T47D (cell line): ENCODE measurements around the gene KCNG3.
"Not testable (repeated sequence)": the region's sequence is repeated elsewhere in the genome, so short reads cannot be mapped to it uniquely, and the experiment has no call there.

Experiments
- DNase-seq, 2 experiments: peaks; one replicate each; pipeline versions ENCODE4 v3.0.0 to v3.0.0-alpha.2; 2011 to 2012; ENCODE audit warnings: low read depth in 1 of 2, low spot score in 1 of 2
- JUND ChIP-seq: IDR thresholded peaks from 2 replicates; pipeline ENCODE4 v1.6.1; 2012; ENCODE audit warnings: low read depth
- in situ Hi-C: cut with HindIII; loops from 2 replicates; pipeline ENCODE4 v1.10.0; 2016; ENCODE audit warnings: low sequenced_read_pairs, low pct_unique_long_range_greater_than_20kb

The KCNG3 gene

GRCh38 chr2:42408009-42408408, 85.8 kb downstream of the KCNG3 start:
- TF ChIP-seq JUND = no peak

DNA sequence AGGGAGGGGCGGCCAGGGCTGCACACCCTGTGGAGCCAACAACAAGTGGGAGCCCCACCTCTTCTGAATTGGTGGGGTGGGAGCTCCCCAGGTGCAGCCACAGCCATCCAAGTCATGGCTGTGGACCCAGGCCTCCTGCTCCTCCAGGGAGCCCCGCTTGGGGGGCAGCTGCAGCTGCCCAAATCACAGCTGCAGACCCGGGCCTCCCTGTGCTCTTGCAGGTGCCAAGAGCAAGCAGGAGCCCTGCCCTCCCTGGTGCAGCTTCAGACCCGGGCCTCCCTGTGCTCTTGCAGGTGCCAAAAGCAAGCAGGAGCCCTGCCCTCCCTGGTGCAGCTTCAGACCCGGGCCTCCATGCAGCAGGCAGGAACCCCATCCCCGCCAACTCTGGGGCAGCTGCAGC, 86.3 kb downstream of the KCNG3 start:
- no peak for TF ChIP-seq JUND
- no peak for DNase-seq
- in situ Hi-C loops = no loop called here

More at GRCh38 chr2:42408009-42408408, 85.8 kb downstream of the KCNG3 start:
- DNase-seq = no peak
- in situ Hi-C loops = no loop called here

- DNase-seq = no peak
- TF ChIP-seq JUND = no peak
- in situ Hi-C loops = no loop called here
These were observed 89.1 kb downstream of the KCNG3 start for GRCh38 chr2:42404676-42405075.

- in situ Hi-C loops = no loop called here
- TF ChIP-seq JUND = no peak
- no peak for DNase-seq
These were observed 92.0 kb downstream of the KCNG3 start for GRCh38 chr2:42401773-42402172.

DNA sequence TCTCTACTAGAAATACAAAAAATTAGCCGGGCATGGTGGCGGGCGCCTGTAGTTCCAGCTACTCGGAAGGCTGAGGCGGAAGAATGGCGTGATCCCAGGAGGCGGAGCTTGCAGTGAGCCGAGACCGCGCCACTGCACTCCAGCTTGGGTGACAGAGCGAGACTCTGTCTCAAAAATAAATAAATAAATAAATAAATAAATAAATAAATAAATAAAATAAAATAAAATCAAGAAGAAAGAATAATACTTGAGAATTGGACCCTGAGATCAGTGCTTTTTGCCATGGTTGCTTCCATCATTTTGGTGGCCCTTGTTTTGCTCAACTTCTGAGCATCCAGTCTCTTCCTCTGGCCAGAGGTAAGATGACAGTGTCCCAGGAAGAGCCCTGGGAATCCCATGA, 95.7 kb downstream of the KCNG3 start:
- in situ Hi-C loops, DNase-seq: not testable (repeated sequence)

GRCh38 chr2:42393320-42393719, 100.5 kb downstream of the KCNG3 start:
- DNase-seq, in situ Hi-C loops: not testable (repeated sequence)

GRCh38 chr2:42392191-42392590, 101.6 kb downstream of the KCNG3 start:
- in situ Hi-C loops = no loop called here
- no peak for DNase-seq
- no peak for TF ChIP-seq JUND
